AG04449 (cell line): ENCODE data around the gene P2RY6.
"Not testable (repeated sequence)": the region's sequence is repeated elsewhere in the genome, so short reads cannot be mapped to it uniquely, and the experiment has no call there.

Experiments used
- CTCF ChIA-PET: fragments of 350-600 bp; formaldehyde crosslinking; extraction: SDS; loops from one replicate; lab custom pipeline; 2021; ENCODE audit warnings: antibody characterized with exemption; lab: Yijun Ruan, JAX
- POLR2A ChIA-PET: fragments of 400-600, 350-600 bp; formaldehyde crosslinking; extraction: SDS; loops from one replicate; lab custom pipeline; 2020; ENCODE audit warnings: antibody characterized with exemption, inconsistent platforms; lab: Yijun Ruan, JAX
- DNase-seq: peaks from one replicate; pipeline ENCODE4 v3.0.0-alpha.2; 2010; ENCODE audit warnings: low read depth, low spot score
- H3K4me3 ChIP-seq: 2 replicates; pipeline ENCODE4 v1.5.1; 2011; ENCODE audit warnings: low read depth, mild to moderate bottlenecking, control low read depth, low read length
- TF ChIP-seq, protein P1 (sequence below): IDR thresholded peaks from one replicate; pipeline ENCODE4 v1.5.1; 2011; ENCODE audit warnings: mild to moderate bottlenecking, moderate library complexity, low read length, control low read depth, inconsistent platforms; ENCODE audit not compliant: insufficient read depth; ENCODE audit errors: missing control alignments

P2RY6 gene

DNA sequence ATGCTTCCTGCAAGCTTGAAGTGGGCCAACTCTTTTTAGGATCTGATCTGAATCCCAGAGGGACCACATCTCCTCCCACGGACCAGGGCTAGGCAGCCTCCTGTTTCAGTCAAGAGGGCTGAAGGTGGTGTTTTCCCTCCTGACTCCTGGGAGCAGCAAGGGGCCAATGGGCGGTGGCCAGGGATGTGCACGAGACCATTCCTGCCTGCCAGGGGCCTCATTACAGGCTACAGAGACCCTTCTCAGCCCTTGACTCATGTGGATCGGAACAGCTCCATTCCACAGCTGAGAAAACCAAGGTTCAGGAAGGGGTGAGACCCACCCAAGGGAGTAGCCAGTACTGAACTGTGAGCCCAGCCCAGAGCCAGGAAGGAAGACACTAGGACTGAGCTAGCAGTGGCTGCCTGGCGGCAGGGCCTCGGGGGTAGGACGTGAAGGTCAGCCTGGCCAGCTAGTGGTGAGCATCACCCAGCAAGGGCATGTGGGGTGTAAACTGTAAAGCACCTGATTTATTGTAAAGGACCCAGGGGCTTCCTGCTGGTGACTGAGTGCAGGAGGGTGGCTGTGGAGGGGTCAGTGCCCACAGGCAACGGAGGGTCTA, 3.4 kb upstream of the P2RY6 start:
- TF ChIP-seq, protein P1, sequence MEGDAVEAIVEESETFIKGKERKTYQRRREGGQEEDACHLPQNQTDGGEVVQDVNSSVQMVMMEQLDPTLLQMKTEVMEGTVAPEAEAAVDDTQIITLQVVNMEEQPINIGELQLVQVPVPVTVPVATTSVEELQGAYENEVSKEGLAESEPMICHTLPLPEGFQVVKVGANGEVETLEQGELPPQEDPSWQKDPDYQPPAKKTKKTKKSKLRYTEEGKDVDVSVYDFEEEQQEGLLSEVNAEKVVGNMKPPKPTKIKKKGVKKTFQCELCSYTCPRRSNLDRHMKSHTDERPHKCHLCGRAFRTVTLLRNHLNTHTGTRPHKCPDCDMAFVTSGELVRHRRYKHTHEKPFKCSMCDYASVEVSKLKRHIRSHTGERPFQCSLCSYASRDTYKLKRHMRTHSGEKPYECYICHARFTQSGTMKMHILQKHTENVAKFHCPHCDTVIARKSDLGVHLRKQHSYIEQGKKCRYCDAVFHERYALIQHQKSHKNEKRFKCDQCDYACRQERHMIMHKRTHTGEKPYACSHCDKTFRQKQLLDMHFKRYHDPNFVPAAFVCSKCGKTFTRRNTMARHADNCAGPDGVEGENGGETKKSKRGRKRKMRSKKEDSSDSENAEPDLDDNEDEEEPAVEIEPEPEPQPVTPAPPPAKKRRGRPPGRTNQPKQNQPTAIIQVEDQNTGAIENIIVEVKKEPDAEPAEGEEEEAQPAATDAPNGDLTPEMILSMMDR, result no peak
- no peak for DNase-seq
- ChIA-PET CTCF (interaction anchor here (1.4 to 9.3 kb wide), 4 partner anchors 11 to 27 kb away, joined by 3 to 48 read pairs (median 10); no protein-coding TSS in a partner anchor), POLR2A (no interaction called here)
- H3K4me3 ChIP-seq, result no peak overlapping the region

DNA sequence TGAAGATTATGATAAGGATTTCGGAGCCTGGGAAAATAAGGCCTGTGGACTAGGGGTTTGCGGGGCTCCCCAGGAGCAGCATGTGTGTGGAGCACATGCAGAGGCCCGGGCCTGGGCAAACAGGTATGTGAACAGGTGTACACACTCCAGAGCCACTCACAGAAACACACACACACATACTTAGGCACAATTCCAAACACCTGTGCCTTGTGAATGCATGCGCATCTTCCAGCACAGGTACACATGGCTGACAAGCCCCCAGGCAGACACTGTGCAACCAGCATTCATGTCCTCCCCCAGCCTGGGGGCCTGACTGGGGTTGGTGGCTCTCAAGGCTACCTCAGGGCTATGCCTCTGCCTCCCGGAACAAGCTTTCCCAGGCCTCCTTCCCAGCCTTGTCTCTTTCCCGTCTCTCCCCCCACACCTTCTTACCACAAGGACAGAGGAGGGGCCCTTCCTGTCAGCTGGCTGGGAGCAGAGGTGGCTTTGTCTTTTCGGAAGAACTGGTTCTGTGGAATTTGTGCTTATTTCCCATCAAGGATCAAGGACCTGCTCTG, 2.6 kb upstream of the P2RY6 start:
- ChIA-PET POLR2A (no interaction called here), CTCF (interaction anchor here (1.2 to 9.3 kb wide), 4 partner anchors 10 to 25 kb away, joined by 3 to 48 read pairs (median 5); no protein-coding TSS in a partner anchor)
- H3K4me3 ChIP-seq, result no peak overlapping the region
- TF ChIP-seq, protein P1, result no peak
- DNase-seq, result no peak

DNA sequence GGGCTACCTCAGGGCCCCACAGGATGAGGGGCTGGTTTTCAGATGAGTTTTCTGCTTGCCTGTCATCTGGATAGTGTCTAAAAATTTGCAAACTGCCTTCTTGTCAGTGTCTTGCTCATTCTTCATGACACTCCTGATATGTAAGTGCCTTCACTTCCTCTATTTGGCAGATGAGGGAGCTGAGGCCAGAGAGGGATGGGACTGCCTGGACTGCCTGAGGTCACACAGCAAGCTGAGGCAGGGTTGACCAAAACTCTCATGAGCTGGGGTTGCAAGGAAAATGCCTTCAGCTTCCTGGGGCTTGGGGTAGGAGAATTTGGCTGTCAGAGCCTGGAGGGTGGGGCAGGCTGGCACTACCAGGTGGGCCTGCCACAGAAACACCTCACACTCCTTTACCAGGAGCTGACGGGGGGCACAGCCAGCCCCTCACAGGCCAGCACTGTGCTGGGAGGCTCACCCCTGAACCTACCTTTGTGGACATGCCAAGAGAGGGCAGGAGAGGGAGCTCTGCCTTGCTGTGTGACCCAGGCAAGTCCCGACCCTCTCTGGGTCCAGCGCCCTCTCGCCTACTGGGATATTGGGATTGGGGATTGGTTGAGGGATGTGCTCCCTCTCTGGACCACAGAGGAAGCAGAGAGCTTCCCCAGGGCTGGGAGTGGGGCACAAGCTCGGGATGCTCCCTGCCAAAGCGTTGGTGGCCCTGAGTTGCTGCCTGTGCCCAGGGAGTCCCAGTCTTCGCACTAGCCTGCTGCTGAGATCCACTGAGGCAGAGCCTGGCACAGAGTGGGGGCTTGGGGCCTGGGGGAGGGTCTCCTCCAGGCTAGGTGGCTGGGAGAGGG, 1.9 kb upstream of the P2RY6 start:
- no peak overlapping the region for H3K4me3 ChIP-seq
- no peak for DNase-seq
- ChIA-PET CTCF (interaction anchor here (1.2 to 9.3 kb wide), 6 partner anchors 9 to 37 kb away, joined by 3 to 48 read pairs (median 5); no protein-coding TSS in a partner anchor), POLR2A (no interaction called here)
- TF ChIP-seq, protein P1, result no peak

DNA sequence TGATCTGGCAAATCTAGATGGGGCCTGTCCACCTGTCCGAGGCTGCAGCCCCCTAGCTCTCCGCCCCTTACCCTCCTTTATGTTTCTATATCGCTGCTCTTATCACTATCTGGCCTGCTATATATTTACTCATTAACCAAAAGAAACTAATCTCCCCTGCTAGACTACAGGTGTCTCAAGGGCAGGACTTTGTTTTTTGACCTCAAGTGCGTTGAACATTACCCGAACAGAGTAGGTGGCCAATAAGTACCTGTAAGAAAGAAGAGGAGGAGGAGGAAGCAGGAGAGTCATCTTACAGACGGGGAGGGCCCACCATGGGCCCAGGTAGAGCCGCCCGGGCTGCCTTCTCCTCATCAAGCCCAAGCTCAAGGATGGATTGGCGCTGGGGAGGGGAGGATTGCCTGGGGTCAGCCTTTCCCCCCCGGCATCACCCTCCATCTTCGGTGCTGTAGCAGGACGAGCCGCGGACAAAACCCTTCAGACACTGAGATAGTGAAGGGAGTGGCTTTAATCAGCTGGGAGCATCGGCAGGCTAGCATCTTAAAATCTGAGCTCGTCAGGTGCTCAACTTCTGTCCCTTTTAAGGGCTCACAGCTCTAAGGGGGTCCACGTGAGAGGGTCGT, 1.2 kb upstream of the P2RY6 start:
- TF ChIP-seq, protein P1, result no peak
- CTCF ChIA-PET, result interaction anchor here (1.0 to 9.3 kb wide), 7 partner anchors 10 to 36 kb away, joined by 3 to 48 read pairs (median 4); no protein-coding TSS in a partner anchor
- POLR2A ChIA-PET, result no interaction called here
- no peak overlapping the region for H3K4me3 ChIP-seq
- no peak for DNase-seq

DNA sequence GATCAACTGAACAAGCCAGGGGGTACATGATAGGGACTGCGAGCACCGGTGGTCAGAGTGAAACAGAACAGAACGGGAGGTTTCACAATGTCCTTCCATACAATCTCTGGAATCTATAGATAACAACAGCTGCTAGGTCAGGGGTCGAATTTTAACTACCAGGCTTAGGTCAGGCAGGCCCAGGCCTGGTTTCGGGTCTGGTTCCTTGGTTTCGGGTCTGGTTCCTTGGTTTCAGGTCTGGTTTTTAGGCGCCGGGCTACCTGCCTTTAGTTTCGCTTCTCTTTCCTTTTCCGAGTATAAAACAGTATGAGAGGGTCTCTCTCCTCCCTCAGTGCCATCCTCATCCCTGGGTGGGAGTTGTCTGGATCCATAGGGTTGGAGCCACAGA, 666 bp upstream of the P2RY6 start:
- POLR2A ChIA-PET, H3K4me3 ChIP-seq, DNase-seq: not testable (repeated sequence)
- CTCF ChIA-PET, result interaction anchor here (0.8 to 2.5 kb wide), 7 partner anchors 11 to 36 kb away, joined by 3 to 14 read pairs (median 3); no protein-coding TSS in a partner anchor

DNA sequence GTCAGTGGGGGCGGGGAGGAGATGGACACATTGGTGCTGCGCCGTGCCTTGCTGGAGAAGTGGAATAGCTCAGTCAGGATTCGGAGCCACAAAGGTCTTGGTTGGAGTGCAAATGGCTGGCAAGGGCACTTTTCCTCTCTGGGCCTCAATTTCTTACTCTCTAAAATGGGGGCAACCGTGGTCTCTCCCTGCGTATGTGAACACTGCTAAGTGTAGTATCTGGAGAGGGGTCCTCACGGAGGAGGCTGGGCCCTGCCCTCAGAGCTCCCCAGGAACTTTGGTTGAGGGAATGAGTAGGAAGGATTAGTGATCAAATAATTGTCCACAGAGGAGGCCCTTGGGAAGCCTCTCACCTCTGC, 521 bp downstream of the P2RY6 start:
- POLR2A ChIA-PET, result interaction anchor here (1.3 kb wide), 1 partner anchor 8 kb away, joined by 3 read pairs; no protein-coding TSS in a partner anchor
- TF ChIP-seq, protein P1, result no peak

More for the DNA sequence above, 521 bp downstream of the P2RY6 start:
- CTCF ChIA-PET, result interaction anchor here (0.9 to 2.5 kb wide), 8 partner anchors 9 to 34 kb away, joined by 3 to 14 read pairs (median 4); no protein-coding TSS in a partner anchor
- no peak overlapping the region for H3K4me3 ChIP-seq
- DNase-seq, result no peak
